Activated CD4-positive, alpha-beta memory T cell treated with anti-CD3 and anti-CD28 coated beads, Interleukin-2, amount 10 ng/mL, durations not matched to agents 7 days and 5 days (primary cell): ENCODE results near the gene HCFC1R1. TPM values are rescaled to one million over a fixed set of nuclear protein-coding genes. Genes with fewer than 3 reads are reported as not detected.
"Not testable (repeated sequence)": the region's sequence is repeated elsewhere in the genome, so short reads cannot be mapped to it uniquely, and the experiment has no call there.

Source experiments
- CTCF ChIA-PET: fragments of 350-600 bp; sonication (Branson Sonifier 250); formaldehyde crosslinking; loops from one replicate; lab custom pipeline; 2021; ENCODE audit warnings: antibody characterized with exemption, inconsistent platforms; lab: Charles Lee
- POLR2A ChIA-PET: fragments of 350-600 bp; sonication (Branson Sonifier 250); formaldehyde crosslinking; loops from one replicate; lab custom pipeline; 2021; ENCODE audit warnings: antibody characterized with exemption; lab: Charles Lee
- DNase-seq: peaks from one replicate; pipeline ENCODE4 v3.0.0-alpha.2; 2020
- H3K27ac Mint-ChIP-seq: one replicate; pipeline ENCODE4 v1.8.0; 2021; ENCODE audit warnings: mild to moderate bottlenecking, mixed read lengths
- H3K27me3 Mint-ChIP-seq: one replicate; pipeline ENCODE4 v1.8.0; 2021; ENCODE audit warnings: mixed read lengths
- H3K36me3 Mint-ChIP-seq: one replicate; pipeline ENCODE4 v1.8.0; 2021; ENCODE audit warnings: low read depth, mixed read lengths
- H3K4me1 Mint-ChIP-seq: one replicate; pipeline ENCODE4 v1.8.0; 2021; ENCODE audit warnings: mixed read lengths
- H3K4me3 Mint-ChIP-seq: one replicate; pipeline ENCODE4 v1.8.0; 2021; ENCODE audit warnings: mild to moderate bottlenecking, mixed read lengths
- H3K9me3 Mint-ChIP-seq: one replicate; pipeline ENCODE4 v1.8.0; 2021; ENCODE audit warnings: mixed read lengths
- total RNA-seq, 2 experiments: library from RNA; stranded (reverse); gene quantifications; one replicate each; pipeline ENCODE4 v1.2.3, GENCODE V29; 2021

HCFC1R1 gene, protein sequence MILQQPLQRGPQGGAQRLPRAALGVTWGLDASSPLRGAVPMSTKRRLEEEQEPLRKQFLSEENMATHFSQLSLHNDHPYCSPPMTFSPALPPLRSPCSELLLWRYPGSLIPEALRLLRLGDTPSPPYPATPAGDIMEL
- 10 to 100 TPM; 37.0 to 43.3 TPM for total RNA-seq

DNA sequence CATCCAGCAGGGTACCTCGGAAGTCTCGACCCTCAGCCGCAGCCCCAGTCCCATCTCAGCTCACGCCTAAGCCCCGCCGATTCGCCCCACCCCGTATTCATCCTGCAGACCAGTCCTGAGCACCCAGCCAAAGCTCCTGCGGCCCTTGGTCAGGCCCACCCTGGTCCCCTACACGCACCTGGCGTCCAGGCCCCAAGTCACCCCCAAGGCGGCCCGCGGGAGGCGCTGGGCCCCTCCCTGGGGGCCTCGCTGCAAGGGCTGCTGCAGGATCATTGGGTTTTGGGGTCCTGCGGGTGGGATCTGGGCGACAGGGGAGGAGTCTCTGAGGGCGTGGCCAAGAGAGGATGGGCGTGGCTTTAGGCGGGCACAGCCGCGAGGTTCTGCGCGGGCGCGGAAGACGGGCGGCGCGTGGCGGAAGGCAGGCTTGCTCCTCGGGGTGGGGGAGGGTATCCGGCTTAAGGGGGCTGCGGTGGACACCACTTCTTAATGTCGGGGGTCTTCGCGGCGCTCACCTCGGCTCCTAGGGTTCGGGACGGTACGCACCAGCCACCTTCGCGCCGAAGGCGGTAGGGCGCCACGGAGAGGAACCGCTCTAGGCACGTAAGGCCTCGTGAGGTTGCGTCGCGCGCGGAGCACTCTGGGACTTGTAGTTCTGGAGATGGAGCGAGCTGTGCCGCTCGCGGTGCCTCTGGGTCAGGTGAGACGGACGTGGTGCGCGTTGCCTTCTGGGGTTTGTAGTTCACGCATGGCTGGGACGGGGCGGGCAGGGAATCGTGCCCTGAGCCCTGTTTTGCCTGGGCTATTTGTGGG, at the start of gene HCFC1R1, which contains the start of gene THOC6:
HCFC1R1 (minus strand) TSS at position 274 of the 810 bp plus-strand sequence; CDS start at position 273, 1 bp downstream.
THOC6 (plus strand) TSS at position 367 of the 810 bp plus-strand sequence; CDS start at position 659, 292 bp downstream.
- Mint-ChIP-seq H3K27ac (peak within 1 kb of the TSS; percentile 83), H3K4me3 (peak within 1 kb of the TSS; percentile 73), H3K4me1 (peaks cover 58% of the 10 kb centered on the region), H3K27me3 (peaks cover 5% of the 10 kb centered on the region), H3K36me3 (peaks cover 27% of the 10 kb centered on the region), H3K9me3 (no peaks in the 10 kb centered on the region)
- CTCF ChIA-PET: interaction anchor here (0.7 to 9.9 kb wide), 12 partner anchors 8 to 105 kb away, joined by 3 to 97 read pairs (median 5); partner anchors contain the start of gene IL32
- POLR2A ChIA-PET: interaction anchor here (0.9 to 4.7 kb wide), 17 partner anchors 8 to 377 kb away, joined by 3 to 52 read pairs (median 4); partner anchors contain the start of genes IL32, PKMYT1, ZNF174 and ZNF213
- peak; percentile 97 for DNase-seq

DNA sequence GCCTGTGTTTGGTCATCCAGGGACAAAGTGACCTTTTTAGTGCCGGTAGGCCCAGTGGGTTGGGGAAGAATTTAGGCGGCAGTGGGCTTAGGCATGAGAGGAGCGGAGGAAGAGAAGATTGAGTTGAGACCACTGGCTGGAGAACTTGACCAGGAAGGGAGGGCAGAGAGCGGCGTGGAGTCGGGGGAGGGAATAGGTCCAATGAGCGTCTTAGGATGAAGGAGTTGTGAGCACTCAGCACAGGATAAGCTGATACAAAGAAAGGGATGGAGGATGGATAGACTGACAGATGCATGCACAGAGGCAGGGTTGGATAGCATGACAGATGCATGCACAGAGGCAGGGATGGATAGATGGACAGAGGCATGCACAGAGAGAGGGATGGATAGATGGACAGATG, 49.7 kb upstream of the HCFC1R1 start:
- ChIA-PET CTCF (interaction anchor here (1.0 to 6.2 kb wide), 2 partner anchors 9 to 56 kb away, joined by 3 to 62 read pairs; no protein-coding TSS in a partner anchor), POLR2A (interaction anchor here (1.5 to 6.7 kb wide), 4 partner anchors 8 to 56 kb away, joined by 5 to 187 read pairs (median 66); partner anchors contain the start of genes IL32 and MMP25)
- peaks cover 2% of the 10 kb centered on the region for H3K9me3 Mint-ChIP-seq
- peak overlapping the region; percentile 100 for H3K27ac Mint-ChIP-seq
- H3K4me3 Mint-ChIP-seq: peak overlapping the region; percentile 77
- no peak for DNase-seq
- peaks cover 90% of the 10 kb centered on the region for H3K4me1 Mint-ChIP-seq
- H3K27me3 Mint-ChIP-seq: no peaks in the 10 kb centered on the region
- peaks cover 41% of the 10 kb centered on the region for H3K36me3 Mint-ChIP-seq

DNA sequence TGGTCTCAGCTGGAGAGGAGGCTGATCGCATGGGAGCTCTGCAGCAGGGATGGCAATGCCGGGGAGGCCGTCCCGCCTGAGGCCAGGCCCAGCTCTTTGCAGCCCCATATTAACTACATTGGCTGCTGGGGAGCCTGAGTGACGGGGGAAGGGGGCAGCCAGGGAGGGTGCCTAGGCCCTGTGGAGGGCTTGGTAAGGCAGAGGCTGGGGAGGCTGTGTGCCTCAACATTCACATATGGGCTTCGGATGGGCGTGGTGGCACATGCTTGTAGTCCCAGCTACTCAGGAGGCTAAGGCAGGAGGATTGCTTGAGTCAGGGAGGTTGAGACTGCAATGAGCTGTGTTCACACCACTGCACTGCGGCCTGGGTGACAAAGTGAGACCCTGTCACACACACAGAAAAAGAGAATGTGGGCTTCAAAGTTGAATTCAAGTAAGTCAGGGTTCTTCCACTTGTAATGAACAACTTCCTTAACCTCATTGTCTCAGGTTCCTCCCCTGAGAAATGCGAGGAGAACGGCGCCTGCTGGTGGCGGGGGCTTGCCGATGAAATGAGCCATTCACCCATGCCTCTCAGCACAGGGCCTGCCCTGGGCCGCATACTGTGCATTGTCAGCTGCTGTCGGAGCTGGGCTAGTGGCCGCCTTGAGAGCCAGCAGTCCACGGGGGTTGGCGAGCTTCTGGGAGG, 49.0 kb upstream of the HCFC1R1 start:
- Mint-ChIP-seq H3K27ac (peak overlapping the region; percentile 100), H3K36me3 (peaks cover 42% of the 10 kb centered on the region), H3K4me1 (peaks cover 87% of the 10 kb centered on the region), H3K4me3 (peak overlapping the region; percentile 77)
- H3K27me3 Mint-ChIP-seq, H3K9me3 Mint-ChIP-seq: not testable (repeated sequence)
- ChIA-PET POLR2A (interaction anchor here (1.5 to 6.7 kb wide), 2 partner anchors 7 to 56 kb away, joined by 5 to 187 read pairs; partner anchors contain the start of gene IL32), CTCF (interaction anchor here (1.0 to 6.2 kb wide), 2 partner anchors 10 to 57 kb away, joined by 3 to 62 read pairs; no protein-coding TSS in a partner anchor)
- peak; percentile 76 for DNase-seq

DNA sequence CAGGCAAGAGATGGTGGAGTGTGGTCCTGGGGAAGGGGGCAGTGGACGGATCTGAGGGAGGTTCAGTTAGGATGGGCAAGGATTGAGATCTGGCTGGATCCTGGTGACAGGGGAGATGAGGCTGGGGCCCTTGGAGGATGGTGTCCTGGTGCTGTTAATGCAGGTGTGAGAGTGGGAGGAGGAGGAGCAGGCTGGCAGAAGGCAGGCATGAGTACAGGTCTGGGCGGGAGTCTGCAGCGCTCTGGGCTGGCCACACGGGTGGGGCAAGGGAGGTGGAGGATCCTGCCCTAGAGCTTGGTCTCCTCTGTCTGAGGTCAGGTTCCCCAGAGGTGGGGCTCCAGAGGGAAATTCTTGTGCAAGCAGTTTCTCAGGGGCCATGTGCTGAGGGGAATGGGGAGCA, 48.4 kb upstream of the HCFC1R1 start:
- POLR2A ChIA-PET: interaction anchor here (1.5 kb wide), 1 partner anchor 57 kb away, joined by 5 read pairs; no protein-coding TSS in a partner anchor
- H3K27me3 Mint-ChIP-seq, CTCF ChIA-PET, H3K9me3 Mint-ChIP-seq: not testable (repeated sequence)
- Mint-ChIP-seq H3K36me3 (peaks cover 45% of the 10 kb centered on the region), H3K4me3 (peak overlapping the region; percentile 41), H3K4me1 (peaks cover 84% of the 10 kb centered on the region), H3K27ac (peak overlapping the region; percentile 100)
- peak; percentile 66 for DNase-seq

DNA sequence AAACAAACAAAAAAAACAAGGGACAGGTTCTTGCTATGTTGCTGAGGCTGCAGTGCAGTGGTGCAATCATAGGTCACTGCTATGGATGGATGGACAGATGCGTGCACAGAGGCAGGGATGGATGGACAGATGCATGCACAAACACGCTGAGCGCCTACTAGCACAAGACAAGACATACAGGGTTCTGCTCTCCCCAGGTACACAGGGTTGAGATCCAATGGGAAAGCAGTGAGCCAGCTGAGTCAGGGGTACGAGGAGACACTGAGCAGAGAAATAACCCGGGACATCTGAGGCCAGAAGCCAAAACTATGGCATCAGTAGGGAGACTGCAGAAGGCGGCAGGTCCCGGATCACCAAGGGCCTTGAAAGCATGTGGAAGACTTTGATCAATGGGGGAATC, 47.9 kb upstream of the HCFC1R1 start:
- no peaks in the 10 kb centered on the region for H3K9me3 Mint-ChIP-seq
- CTCF ChIA-PET: interaction anchor here (1.4 kb wide), 1 partner anchor 60 kb away, joined by 3 read pairs; no protein-coding TSS in a partner anchor

DNA sequence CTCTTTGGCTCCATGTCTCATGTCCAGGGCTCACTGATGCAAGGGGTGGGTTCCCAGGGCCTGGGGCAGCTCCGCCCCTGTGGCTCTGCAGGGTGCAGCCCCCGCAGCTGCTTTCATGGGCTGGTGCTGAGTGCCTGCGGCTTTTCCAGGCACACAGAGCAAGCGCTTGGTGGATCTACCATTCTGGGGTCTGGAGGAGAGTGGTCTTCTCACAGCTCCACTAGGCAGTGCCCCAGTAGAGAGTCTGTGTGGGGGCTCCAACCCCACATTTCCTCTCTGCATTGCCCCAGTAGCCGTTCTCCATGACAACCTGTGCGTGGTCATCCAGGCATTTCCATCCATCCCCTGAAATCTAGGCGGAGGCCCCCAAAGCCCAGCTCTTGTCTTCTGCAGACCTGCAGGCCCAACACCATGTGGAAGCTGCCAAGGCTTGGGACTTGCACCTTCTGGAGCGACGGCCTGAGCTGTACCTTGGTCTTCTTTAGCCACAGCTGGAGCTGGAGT, 46.9 kb upstream of the HCFC1R1 start:
- peak overlapping the region; percentile 100 for H3K27ac Mint-ChIP-seq
- no peak for DNase-seq
- no peaks in the 10 kb centered on the region for H3K27me3 Mint-ChIP-seq
- CTCF ChIA-PET: interaction anchor here (1.4 to 1.5 kb wide), 2 partner anchors 59 to 61 kb away, joined by 3 to 6 read pairs; no protein-coding TSS in a partner anchor
- H3K4me3 Mint-ChIP-seq: peak overlapping the region; percentile 62
- H3K36me3 Mint-ChIP-seq: peaks cover 60% of the 10 kb centered on the region
- POLR2A ChIA-PET: interaction anchor here (0.6 to 2.5 kb wide), 9 partner anchors 9 to 88 kb away, joined by 3 to 9 read pairs (median 4); partner anchors contain the start of gene ZNF213
- H3K4me1 Mint-ChIP-seq: peaks cover 70% of the 10 kb centered on the region
- no peaks in the 10 kb centered on the region for H3K9me3 Mint-ChIP-seq

More for the DNA sequence above, 47.9 kb upstream of the HCFC1R1 start:
- no peaks in the 10 kb centered on the region for H3K27me3 Mint-ChIP-seq
- H3K4me3 Mint-ChIP-seq: peak overlapping the region; percentile 41
- peaks cover 79% of the 10 kb centered on the region for H3K4me1 Mint-ChIP-seq
- H3K36me3 Mint-ChIP-seq: peaks cover 50% of the 10 kb centered on the region
- no peak for DNase-seq
- POLR2A ChIA-PET: interaction anchor here (1.0 to 1.8 kb wide), 4 partner anchors 14 to 87 kb away, joined by 3 to 8 read pairs (median 4); partner anchors contain the start of gene ZNF213
- H3K27ac Mint-ChIP-seq: peak overlapping the region; percentile 100

DNA sequence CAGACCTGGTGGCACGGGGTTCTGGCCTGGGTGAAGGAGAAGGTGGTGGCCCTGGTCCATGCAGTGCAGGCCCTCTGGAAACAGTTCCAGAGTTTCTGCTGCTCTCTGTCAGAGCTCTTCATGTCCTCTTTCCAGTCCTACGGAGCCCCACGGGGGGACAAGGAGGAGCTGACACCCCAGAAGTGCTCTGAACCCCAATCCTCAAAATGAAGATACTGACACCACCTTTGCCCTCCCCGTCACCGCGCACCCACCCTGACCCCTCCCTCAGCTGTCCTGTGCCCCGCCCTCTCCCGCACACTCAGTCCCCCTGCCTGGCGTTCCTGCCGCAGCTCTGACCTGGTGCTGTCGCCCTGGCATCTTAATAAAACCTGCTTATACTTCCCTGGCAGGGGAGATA, 45.4 kb upstream of the HCFC1R1 start:
- ChIA-PET POLR2A (interaction anchor here (0.8 to 8.3 kb wide), 10 partner anchors 7 to 58 kb away, joined by 3 to 187 read pairs (median 4); partner anchors contain the start of gene ZSCAN10), CTCF (interaction anchor here (0.8 to 1.2 kb wide), 3 partner anchors 11 to 61 kb away, joined by 3 to 4 read pairs (median 4); no protein-coding TSS in a partner anchor)
- Mint-ChIP-seq H3K4me1 (peaks cover 72% of the 10 kb centered on the region), H3K36me3 (peaks cover 61% of the 10 kb centered on the region), H3K27ac (peak overlapping the region; percentile 100), H3K4me3 (peak overlapping the region; percentile 62)
- not testable (repeated sequence) for DNase-seq, H3K9me3 Mint-ChIP-seq, H3K27me3 Mint-ChIP-seq

DNA sequence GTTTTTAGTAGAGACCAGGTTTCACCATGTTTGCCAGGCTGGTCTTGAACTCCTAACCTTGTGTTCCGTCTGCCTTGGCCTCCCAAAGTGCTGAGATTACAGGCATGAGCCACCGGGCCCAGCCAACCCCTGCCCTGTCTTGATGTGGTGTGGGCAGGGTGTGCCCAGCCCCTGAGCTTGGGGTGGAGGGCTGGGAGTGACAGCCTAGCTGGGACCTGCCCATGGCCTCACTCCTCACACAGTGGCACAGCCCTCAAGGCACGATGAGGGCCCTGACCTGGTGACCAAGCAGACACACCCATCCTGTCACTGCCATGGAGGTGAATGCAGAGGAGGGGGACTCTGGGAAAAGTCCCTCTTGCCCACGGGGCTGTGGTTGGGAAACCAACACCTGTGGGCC, 44.7 kb upstream of the HCFC1R1 start:
- no peaks in the 10 kb centered on the region for H3K9me3 Mint-ChIP-seq
- no peaks in the 10 kb centered on the region for H3K27me3 Mint-ChIP-seq
- DNase-seq: peak; percentile 56
- POLR2A ChIA-PET: interaction anchor here (0.6 to 8.3 kb wide), 11 partner anchors 8 to 66 kb away, joined by 3 to 187 read pairs (median 4); partner anchors contain the start of genes MMP25, ZNF213 and ZSCAN10
- CTCF ChIA-PET: interaction anchor here (0.8 to 1.7 kb wide), 5 partner anchors 10 to 61 kb away, joined by 3 to 7 read pairs (median 4); no protein-coding TSS in a partner anchor
- peak overlapping the region; percentile 100 for H3K4me3 Mint-ChIP-seq
- peak overlapping the region; percentile 100 for H3K27ac Mint-ChIP-seq
- H3K36me3 Mint-ChIP-seq: peaks cover 59% of the 10 kb centered on the region
- peaks cover 71% of the 10 kb centered on the region for H3K4me1 Mint-ChIP-seq

DNA sequence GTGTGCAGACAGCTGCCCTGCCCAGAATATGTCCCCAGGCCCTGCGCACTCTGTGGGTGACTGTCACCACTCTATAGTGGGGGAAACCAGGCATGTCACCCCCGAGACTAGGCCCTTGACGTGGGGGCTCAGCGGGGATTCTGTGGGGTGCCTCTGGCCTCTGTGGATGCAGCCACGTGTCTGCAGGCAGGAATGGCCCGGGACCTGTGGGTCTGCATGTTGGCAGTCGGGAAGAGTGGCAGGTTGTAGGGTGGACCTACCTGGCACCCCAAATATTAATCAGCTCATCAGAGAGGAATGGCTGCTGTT, 42.7 kb upstream of the HCFC1R1 start:
- no peak for DNase-seq
- Mint-ChIP-seq H3K9me3 (no peaks in the 10 kb centered on the region), H3K27me3 (no peaks in the 10 kb centered on the region), H3K27ac (peak overlapping the region; percentile 99), H3K4me3 (peak overlapping the region; percentile 100), H3K4me1 (peaks cover 71% of the 10 kb centered on the region), H3K36me3 (peaks cover 64% of the 10 kb centered on the region)
- ChIA-PET POLR2A (interaction anchor here (1.0 to 8.3 kb wide), 11 partner anchors 8 to 92 kb away, joined by 3 to 187 read pairs (median 10); partner anchors contain the start of genes MMP25 and ZNF213), CTCF (interaction anchor here (1.0 to 4.7 kb wide), 4 partner anchors 8 to 63 kb away, joined by 3 to 44 read pairs (median 5); no protein-coding TSS in a partner anchor)

DNA sequence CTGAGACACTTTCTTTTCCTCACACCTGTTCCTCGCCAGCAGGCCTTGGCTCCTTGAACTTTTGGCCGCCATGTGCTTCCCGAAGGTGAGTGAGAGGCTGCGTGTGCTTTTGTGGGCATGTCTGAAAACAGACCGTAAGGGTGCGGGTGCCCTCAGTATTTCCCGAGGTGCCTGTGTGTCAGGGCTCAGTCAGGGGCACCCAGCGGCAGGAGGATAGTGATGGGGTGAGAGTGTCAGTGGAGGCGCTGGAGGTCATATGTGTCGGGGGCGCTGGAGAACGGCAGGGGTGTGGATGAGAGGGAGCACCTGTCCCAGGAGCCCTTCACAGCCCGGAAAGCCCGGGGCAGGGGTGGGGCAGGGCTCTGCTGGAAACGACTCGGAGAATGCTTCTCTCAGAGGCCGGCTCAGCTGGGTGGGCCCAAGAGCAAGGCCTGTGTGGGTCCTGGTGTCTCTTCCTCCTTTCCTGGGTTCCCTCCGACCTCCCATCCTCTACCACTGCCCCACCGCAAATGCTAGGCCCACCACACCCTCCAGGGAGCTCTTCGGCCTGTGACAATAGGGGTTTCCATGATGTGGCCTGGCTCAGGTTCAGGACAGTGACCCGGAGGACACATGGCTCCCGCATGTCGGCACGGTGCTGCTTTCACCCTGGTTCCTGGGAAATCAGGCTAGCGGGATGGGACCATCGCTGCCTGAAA, 42.1 kb upstream of the HCFC1R1 start:
- peaks cover 68% of the 10 kb centered on the region for H3K4me1 Mint-ChIP-seq
- H3K9me3 Mint-ChIP-seq: no peaks in the 10 kb centered on the region
- POLR2A ChIA-PET: interaction anchor here (0.8 to 8.3 kb wide), 21 partner anchors 8 to 92 kb away, joined by 3 to 187 read pairs (median 5); partner anchors contain the start of genes HCFC1R1, MMP25, PKMYT1 and TNFRSF12A
- H3K27ac Mint-ChIP-seq: peak overlapping the region; percentile 99
- no peaks in the 10 kb centered on the region for H3K27me3 Mint-ChIP-seq
- no peak for DNase-seq
- H3K4me3 Mint-ChIP-seq: peak overlapping the region; percentile 100
- peaks cover 64% of the 10 kb centered on the region for H3K36me3 Mint-ChIP-seq
- CTCF ChIA-PET: interaction anchor here (0.6 to 4.7 kb wide), 8 partner anchors 9 to 63 kb away, joined by 3 to 44 read pairs (median 4); partner anchors contain the start of genes HCFC1R1 and THOC6
